Activated T-helper 2 cell treated with anti-CD3 and anti-CD28 coated beads, Interferon-gamma antibody, Interleukin-2, Interleukin-4, amounts not matched to agents 10 μg/mL and 5 μg/mL and 100 μg/mL, durations not matched to agents 14 hours and 24 hours and 36 hours (primary cell): ENCODE data around the gene ATE1. TPM values are rescaled to one million over a fixed set of nuclear protein-coding genes. Genes with fewer than 3 reads are reported as not detected.

Experiments
- total RNA-seq: library from RNA; stranded (reverse); gene quantifications from 2 replicates; pipeline ENCODE4 v1.2.3, GENCODE V29; 2022

The ATE1 gene
- total RNA-seq, 1 donor from 2014 or later: 33.6 TPM

Other genes starting within 250 kb of the ATE1 start
- 67.5 and 83.1 TPM in 2 replicates for gene NSMCE4A, start 47.2 kb upstream of the ATE1 start, total RNA-seq
- gene TACC2, start 61.1 kb upstream of the ATE1 start, total RNA-seq: not detected in 2 replicates